Ecto neural progenitor cell (in vitro differentiated cells): ENCODE results near the gene PRSS56.
"Not testable (repeated sequence)": the region's sequence is repeated elsewhere in the genome, so short reads cannot be mapped to it uniquely, and the experiment has no call there.

Experiments used
- DNase-seq: peaks from one replicate; pipeline ENCODE4 v3.0.0-alpha.2; 2018; ENCODE audit warnings: low spot score

PRSS56 gene

DNA sequence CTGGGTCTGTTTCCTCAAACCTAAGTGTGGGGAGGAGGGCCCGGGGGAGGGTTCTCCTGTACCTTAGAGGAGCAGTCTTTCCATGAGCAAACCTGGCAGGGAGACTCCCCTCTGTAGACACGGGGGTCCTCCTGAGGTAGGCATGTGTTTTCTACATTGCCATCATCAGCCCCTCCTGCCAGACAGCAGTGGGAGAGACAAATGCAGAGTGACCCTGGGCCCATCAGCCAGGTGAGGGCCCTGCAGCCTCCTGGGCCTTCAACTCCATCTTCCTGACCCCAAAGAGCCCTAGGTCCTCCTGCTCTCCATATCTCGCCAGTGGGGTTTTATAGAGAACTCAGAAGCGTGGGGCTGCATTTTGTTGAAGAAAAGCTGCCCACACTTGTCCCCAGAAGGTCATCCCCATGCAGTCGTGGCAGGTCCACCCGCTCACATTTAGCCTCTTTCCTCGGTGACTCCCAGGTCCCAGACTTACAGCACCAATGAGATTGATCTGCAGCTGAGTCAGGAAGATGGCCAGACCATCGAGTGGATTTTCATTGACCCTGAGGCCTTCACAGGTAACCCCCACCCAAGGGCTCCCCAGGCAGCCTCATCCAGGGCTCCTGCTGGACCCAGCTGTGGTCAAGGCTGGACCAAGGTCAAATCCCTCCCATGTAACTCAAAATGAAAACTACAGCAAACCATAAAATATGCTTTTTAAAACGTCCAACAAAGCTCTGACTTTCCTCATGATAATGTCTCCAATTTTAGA is 21.9 kb downstream of the PRSS56 start:
- DNase-seq: no peak

DNA sequence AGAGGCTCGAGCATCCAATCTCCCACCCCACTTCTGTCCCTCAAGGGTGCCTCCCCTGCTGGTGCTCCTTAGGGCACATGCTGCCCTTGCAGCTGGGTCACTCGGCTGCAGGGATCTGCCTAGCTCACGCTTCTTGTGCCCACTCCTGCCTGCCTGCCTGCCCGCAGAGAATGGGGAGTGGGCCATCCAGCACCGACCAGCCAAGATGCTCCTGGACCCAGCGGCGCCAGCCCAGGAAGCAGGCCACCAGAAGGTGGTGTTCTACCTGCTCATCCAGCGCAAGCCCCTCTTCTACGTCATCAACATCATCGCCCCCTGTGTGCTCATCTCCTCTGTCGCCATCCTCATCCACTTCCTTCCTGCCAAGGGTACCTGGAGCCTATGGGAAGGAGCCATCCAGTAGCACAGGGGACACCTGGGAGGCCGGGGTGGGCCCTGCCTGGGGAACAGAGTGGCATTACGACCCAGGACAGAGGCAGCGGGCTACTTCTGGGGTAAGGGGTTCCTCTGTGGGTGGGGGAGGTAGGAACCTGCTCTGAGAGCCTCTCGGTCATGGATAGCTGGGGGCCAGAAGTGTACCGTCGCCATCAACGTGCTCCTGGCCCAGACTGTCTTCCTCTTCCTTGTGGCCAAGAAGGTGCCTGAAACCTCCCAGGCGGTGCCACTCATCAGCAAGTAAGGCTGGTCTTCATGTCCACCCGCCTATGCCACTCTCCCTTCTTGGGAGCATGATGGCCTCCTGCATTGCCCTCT is 22.7 kb downstream of the PRSS56 start:
- DNase-seq: no peak

DNA sequence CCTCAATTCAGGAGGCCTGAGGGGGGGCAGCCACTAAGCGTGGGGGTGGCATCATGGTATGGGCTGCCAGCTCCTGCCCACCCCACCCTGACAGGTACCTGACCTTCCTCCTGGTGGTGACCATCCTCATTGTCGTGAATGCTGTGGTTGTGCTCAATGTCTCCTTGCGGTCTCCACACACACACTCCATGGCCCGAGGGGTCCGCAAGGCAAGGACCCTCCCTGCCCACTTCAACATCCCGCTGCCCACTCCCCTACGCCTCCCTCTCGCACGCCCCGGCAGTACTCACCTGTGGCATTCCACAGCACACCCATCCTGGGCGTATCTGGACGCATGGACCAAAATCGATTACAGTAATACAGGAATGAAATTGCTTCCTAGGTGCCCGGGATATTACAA is 23.3 kb downstream of the PRSS56 start:
- DNase-seq: no peak

DNA sequence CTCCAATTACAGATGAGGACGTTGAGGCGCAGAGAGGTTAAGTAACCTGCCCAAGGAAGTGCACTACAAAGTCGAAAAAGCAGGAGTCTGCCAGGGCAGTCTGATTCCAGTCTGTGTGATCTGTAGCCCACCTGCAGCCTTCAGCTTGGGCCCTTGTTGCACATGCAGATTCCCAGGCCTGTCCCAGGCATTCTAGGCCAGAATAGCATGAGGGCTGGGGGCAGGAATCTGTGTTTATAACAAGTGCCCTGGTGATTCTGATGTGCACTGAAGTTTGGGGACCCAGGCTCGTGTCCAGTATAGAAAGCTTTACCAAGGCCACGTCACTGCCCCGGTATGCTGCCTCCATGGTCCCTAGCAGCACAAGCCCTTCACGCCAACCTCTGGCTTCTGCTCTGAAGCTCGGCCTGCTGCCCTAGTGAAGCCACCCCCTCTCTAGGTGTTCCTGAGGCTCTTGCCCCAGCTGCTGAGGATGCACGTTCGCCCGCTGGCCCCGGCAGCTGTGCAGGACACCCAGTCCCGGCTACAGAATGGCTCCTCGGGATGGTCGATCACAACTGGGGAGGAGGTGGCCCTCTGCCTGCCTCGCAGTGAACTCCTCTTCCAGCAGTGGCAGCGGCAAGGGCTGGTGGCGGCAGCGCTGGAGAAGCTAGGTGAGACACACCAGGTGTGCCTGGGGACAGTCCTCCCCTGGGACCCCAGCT is 23.9 kb downstream of the PRSS56 start:
- no peak for DNase-seq

DNA sequence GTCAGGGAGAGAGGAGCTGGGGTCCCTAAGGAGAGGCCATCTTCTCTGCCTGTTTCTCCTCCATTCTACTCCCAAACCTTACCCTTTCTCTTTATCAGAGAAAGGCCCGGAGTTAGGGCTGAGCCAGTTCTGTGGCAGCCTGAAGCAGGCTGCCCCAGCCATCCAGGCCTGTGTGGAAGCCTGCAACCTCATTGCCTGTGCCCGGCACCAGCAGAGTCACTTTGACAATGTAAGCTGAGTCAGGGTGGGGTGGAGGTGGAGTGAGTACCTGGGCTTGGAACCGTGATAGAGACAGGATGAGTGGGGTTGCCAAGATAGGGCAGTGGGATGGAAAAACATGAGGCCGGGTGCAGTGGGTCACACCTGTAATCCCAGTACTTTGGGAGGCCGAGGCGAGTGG is 24.5 kb downstream of the PRSS56 start:
- no peak for DNase-seq

DNA sequence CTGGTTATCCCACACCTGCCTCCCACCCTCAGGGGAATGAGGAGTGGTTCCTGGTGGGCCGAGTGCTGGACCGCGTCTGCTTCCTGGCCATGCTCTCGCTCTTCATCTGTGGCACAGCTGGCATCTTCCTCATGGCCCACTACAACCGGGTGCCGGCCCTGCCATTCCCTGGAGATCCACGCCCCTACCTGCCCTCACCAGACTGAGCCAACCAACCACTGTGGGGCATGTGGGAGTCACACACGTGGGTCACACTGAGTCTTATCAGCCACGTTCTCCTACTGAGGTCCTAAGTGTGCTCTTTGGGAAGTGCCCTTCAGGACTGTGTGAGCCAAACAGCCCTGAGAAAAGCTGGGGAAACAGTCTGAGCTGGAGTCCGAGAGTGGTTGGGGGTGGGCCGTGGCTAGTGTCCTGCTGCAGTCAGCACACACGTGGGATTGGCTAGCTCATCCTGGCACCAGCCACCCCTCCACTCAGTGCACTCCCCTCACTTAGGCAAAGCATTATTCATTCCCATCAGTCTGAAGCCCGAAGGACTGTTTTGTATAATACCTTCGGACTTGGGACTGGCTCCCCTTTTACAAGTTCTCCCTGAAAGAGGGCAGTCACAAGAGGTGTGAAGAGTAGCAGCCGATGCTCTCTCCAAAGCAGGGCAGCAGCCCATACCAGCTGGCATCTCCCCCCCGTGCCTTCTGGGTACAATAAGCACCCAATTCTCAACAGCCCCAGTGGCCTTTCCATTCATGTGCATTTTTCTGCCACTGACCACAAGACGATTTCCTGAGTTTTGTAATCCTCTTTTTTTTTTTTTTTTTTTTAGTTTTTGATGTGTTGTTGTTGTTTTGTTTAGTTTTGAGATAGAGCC is 25.6 kb downstream of the PRSS56 start:
- DNase-seq: no peak

DNA sequence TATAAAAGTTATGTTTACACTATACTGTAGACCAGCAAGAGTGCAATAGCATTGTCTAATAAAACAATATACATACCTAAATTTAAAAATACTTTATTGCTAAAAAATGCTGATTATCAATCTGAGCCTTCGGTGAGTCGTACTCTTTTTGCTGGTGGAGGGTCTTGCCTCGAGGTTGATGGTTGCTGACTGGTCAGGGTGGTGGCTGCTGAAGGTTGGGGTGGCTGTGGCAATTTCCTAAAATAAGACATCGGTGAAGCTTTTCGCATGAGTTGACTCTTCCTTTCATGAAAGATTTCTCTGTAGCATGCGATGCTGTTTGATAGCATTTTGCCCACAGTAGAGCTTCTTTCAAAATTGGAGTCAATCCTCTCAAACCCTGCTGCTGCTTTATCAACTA is 27.8 kb downstream of the PRSS56 start:
- DNase-seq: no peak

DNA sequence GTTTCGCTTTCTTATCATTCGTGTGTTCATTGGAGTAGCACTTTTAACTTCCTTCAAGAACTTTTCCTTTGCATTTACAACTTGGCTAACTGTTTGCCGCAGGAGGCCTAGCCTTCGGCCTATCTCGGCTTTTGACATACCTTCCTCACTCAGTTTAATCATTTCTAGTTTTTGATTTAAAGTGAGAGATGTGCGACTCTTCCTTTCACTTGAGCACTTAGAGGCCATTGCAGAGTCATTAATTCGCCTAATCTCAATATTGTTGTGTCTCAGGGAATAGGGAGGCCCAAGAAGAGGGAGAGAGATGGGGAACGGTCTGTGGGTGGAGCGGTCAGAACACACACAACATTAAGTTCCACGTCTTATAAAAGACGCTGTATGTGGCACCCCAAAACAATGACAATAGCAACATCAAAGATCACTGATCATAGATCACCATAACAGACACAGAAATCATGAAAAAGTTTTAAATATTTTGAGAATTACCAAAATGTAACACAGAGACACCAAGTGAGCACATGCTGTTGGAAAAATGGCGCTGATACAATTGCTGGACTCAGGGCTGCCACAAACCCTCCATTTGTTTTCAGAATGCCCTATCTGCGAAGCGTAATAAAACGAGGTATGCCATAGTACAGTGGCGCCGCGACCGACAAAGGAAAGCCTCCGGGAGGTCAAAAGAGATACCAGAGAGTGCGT is 29.6 kb downstream of the PRSS56 start:
- no peak for DNase-seq

DNA sequence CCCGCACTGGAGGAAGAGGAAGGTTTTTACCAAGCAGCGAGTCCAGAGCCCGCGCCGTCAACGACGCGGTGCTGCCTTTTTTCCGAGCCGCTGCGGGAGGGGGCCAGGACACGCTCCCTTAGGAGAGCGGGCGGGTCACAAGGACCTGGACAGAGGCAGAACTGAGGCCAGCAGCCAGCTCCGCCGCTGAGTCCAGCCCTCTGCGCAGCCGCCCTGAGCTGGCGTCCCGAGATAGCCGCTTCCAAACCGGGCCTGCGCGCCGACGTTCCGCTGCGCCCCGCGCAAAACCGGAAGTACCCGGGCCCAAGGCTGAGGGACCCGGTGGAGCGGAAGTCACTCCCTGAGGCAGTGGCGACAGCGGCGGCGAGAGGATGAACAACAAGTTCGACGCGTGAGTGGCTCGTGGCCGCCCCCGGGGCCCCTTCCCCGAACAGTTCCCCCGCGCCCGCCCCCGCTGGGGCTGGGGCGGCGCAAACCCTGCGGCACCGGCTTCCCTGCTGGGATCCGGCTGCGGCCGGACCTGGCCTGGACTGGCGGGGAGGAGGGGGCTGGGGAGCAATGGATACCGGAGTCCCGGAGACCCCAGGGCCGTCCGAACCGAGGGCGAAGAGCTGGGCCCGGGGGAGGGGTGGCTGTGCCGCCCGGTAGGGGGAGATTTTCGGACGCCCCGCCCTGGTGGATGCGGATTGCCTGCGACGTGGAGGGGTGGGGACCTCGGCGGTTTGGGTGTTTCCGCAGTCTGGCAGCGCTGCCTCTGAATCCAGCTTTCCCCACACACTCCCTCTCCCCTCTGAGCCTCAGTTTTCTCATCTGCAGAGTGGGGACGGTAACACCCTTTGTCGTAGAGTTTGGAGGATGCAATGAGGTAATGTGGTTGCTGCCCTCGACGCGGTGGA is 30.4 kb downstream of the PRSS56 start, which contains the start of the genes EIF4E2 and TIGD1:
Gene EIF4E2 (plus strand): TSS at position 336 of the 896 bp plus-strand sequence. CDS start 36 bp downstream, at position 372.
Gene TIGD1 (minus strand): TSS at position 204 of the 896 bp plus-strand sequence. CDS start 675 bp downstream, outside the sequence.
- peak; percentile 97 for DNase-seq

DNA sequence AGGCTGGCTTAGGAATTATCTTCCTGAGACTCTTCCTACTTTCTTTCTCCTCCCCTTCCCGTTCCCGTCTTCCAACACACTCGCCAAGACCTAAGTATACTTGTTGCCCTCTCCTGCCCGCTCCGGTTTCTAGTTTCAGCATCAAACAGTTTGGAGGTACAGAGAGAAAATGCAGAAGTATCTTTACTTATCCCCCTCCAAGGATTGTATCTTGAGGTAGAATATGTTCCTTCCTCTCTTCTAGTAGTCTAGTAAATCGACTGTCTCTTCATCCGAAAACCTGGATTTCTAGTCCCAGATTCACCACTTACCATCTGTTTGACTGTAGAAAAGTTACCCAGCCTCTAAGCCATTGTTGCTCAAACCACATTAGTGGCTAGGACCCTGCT is 31.1 kb downstream of the PRSS56 start:
- DNase-seq: no peak

DNA sequence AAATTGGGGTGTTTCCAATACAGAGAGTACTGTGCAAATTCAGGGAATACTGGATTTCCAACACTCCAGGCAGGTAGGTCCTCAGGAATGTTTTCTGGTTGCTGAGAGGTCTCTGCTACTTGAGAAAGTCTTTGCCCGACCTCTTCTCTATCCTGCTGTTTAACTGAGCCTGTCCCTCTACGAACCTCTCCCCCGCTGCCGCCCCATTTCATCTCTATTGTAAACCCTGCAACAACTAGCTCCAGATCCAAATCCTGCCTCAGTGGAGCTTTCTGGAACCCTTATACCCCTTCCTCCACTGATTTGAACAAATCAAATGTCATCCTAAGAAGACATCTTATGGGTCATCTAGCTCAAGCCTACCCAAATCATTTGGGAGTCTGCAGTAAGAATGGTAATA is 31.6 kb downstream of the PRSS56 start:
- DNase-seq: no peak

DNA sequence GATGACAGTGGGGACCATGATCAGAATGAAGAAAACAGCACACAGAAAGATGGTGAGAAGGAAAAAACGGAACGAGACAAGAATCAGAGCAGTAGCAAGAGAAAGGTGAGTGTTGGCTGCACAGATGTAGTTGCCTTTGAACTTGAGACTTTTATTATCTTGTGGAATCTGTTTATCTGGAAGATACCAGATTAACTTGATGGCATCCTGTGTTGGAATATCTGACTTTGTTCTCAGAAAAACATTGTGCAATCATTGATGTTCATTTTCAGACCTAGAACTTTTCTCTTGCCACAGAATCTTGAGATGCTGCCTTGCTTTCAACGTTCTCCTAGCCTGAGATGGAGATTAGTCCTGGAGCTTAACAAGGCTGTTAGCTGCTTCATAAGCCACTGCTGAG is 36.2 kb downstream of the PRSS56 start:
- no peak for DNase-seq

DNA sequence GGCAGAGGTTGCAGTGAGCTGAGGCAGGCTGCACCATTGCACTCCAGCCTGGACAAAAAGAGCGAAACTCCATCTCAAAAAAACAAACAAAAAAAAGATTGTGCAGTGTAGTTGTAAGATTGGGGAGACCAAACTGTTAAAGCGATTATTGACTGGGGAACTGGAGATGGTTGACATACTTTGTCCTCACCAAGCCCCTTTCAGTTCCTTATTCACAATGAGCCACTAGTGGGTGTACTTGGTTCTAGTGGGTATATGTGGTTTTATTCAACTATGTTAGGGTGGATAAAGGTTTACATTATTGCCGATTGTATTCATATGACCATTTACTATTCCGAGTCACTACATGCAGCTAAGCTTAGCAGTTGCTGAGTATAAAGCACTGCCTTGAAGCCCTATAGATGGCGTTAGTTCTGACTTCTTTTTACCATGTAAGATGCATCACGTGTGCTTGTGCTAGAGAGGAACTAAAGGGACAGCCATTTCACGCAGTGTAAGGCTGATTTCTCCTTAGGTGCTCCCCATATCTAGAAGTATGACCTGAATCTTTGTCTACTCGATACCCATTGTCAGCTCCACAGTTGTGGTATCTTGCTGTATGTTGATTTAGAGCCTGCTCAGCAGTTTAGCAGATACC is 42.4 kb downstream of the PRSS56 start:
- no peak for DNase-seq

DNA sequence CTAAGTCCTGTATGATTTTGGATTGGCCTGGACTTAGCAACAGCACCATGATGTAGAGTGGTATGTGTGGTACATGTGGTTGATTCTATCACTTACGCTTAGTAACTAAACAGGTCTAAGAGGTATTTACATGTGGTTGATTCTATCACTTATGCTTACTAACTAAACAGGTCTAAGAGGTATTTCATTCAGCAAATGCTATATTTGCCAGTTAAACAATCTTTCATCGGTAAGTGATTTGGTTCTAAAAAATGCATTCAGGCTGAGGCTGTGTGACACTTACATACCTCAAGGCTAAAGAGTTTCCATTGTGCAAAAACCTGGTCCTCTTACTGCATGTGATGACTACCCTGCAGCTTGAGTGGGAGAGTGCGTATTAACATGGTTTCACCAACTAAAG is 43.4 kb downstream of the PRSS56 start:
- DNase-seq: no peak

DNA sequence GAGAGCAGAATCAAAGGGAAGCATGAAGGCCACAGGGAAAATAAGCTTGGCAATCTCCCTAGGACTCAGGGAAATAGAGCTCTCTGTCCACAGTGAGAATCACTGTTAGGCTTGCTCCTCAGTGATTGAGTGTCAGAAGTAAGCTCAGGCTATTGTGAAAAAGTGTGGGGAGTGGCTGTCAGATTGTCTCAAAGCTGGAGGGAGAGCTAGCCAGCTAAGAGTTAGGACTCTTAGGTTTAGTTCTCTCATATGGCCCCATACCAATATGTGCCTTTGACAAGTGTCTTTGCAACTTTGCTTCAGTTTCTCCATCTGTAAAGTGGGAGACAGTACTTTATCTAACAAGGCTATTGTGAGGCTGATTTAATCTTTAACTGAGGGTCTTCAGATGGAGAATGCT is 47.5 kb downstream of the PRSS56 start:
- DNase-seq: no peak

DNA sequence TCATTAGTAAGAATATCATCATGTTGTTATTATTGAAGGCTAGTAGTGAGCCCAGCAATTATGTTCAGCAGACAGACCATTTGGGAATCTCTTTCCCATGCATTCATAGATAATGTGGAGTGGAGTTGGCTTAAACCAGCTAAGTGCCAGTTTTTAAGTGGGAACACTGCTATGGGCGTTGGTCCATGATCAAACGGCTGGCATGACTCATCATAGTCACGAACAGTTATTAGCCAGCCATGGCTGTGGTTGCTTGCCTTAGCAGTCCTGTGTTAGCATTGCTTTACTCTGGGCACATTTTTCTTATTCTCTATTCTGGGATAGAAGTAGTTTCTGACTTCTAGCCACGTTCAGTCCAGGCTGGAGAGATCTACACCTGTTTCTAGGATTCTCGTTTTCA is 48.0 kb downstream of the PRSS56 start:
- DNase-seq: no peak

DNA sequence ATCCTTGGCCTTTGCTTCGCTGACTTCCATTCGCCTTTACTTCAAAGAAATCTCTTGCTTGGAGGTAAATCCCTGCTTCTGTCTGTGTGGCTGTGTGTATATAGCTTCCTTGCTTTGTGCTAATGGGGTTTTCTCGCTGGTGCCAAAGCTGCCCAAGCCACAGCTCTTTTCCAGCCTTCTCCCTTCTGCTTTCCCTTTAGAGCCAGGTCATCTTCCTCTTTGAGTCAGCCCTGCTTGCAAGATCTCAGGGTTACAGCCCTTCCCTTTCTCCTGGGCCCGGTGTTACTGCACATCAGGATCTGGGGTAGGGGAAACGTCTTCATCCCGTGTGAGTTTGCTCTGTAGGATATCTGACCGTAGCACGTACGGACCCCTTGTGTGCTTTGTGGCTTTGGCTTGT is 49.4 kb downstream of the PRSS56 start:
- DNase-seq: no peak

DNA sequence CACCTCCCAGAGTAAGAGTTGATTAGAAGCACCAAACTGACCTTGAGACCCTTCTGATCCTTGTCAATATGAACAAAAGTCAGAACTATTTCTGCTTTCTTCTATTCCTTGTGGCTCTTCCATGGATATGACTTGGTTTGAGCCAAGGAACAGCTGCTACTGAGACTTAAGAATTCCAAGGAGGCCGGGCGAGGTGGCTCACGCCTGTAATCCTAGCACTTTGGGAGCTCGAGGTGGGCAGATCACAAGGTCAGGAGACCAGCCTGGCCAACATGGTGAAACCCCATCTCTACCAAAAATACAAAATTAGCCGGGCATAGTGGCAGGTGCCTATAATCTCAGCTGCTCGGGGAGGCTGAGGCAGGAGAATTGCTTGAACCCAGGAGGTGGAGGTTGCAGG is 50.3 kb downstream of the PRSS56 start:
- not testable (repeated sequence) for DNase-seq

DNA sequence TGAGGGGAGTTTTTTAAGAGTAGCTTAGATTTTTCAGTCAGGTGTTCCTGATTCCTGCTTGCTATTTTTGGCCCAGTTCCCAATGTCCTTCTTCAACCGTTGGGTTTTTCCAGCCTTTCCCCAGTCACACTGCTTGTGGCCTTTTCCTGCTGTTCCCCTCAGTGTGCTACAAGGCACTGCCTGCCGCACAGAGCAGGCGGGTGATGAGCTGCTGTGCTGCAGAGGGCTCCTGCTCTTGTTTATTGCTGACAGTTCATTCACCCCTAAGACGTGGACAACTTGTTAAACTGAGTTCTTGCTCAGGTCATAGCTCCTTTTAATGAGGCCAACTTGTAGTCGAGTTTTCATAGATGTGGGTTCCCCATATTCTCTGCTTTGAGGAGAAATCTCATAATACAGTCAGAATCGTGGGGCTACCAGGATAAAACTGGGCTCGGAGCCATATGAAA is 50.9 kb downstream of the PRSS56 start:
- DNase-seq: no peak

DNA sequence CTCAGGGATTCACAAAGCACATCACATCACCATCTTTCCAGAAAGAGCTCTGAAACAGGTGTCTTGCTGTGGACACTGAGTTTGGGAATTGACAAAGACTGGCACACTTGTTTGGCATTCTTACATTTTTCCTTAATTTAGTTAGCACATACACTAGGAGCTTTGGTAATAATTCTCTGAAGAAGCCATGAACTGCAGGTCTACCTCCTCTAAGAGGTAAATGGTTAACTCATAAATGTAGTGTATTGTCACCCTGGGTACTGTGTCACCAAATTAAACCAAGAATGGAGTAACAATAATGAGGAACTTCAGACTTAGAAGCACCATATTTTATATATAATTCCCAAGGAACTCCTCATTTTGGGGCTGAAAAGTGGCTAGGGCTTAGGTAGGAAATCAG is 52.9 kb downstream of the PRSS56 start:
- no peak for DNase-seq
